Measurements from ENCODE around the gene GON4L.
"Not testable (repeated sequence)": the region's sequence is repeated elsewhere in the genome, so short reads cannot be mapped to it uniquely, and the experiment has no call there.

The GON4L gene

GRCh38 chr1:155747586-155747985 is 109.4 kb downstream of the GON4L start:
- FAIRE-seq; DNase-seq (ENCODE audit: low spot score): not testable (repeated sequence)

GRCh38 chr1:155745284-155746228 is 111.5 kb downstream of the GON4L start:
- FAIRE-seq (peak; percentile 74), DNase-seq (ENCODE audit: low spot score) (peak; percentile 87)

- DNase-seq (ENCODE audit: low spot score) (no peak), FAIRE-seq (no peak)
Observed at GRCh38 chr1:155744711-155745283, 112.2 kb downstream of the GON4L start.

- FAIRE-seq (no peak), DNase-seq (ENCODE audit: low spot score) (no peak)
Observed at GRCh38 chr1:155741908-155742307, 115.1 kb downstream of the GON4L start.

- FAIRE-seq, result no peak
- DNase-seq (ENCODE audit: low spot score), result no peak
Observed at GRCh38 chr1:155740995-155741394, 116.0 kb downstream of the GON4L start.

GRCh38 chr1:155729031-155729898 is 127.7 kb downstream of the GON4L start:
- DNase-seq (ENCODE audit: low spot score) (peak; percentile 23), FAIRE-seq (no peak)

GRCh38 chr1:155725142-155725541 is 131.9 kb downstream of the GON4L start:
- DNase-seq (ENCODE audit: low spot score) (no peak), FAIRE-seq (no peak)

GRCh38 chr1:155719703-155720102 is 137.3 kb downstream of the GON4L start:
- FAIRE-seq (no peak), DNase-seq (ENCODE audit: low spot score) (no peak)

GRCh38 chr1:155718524-155719115 is 138.4 kb downstream of the GON4L start:
- DNase-seq (ENCODE audit: low spot score); FAIRE-seq: not testable (repeated sequence)

GRCh38 chr1:155717041-155717440 is 140.0 kb downstream of the GON4L start:
- FAIRE-seq (no peak), DNase-seq (ENCODE audit: low spot score) (no peak)

GRCh38 chr1:155715777-155716176 is 141.2 kb downstream of the GON4L start:
- FAIRE-seq (no peak), DNase-seq (ENCODE audit: low spot score) (no peak)

- not testable (repeated sequence) for DNase-seq (ENCODE audit: low spot score); FAIRE-seq
Observed at GRCh38 chr1:155715056-155715455, 142.0 kb downstream of the GON4L start.

GRCh38 chr1:155713075-155713474 is 143.9 kb downstream of the GON4L start:
- FAIRE-seq, result no peak
- no peak for DNase-seq (ENCODE audit: low spot score)

GRCh38 chr1:155712636-155713035 is 144.4 kb downstream of the GON4L start:
- FAIRE-seq; DNase-seq (ENCODE audit: low spot score): not testable (repeated sequence)

- DNase-seq (ENCODE audit: low spot score); FAIRE-seq: not testable (repeated sequence)
Observed at GRCh38 chr1:155711457-155711856, 145.6 kb downstream of the GON4L start.

GRCh38 chr1:155709391-155709790 is 147.6 kb downstream of the GON4L start:
- no peak for DNase-seq (ENCODE audit: low spot score)
- FAIRE-seq, result no peak

GRCh38 chr1:155706139-155706538 is 150.9 kb downstream of the GON4L start:
- FAIRE-seq (no peak), DNase-seq (ENCODE audit: low spot score) (peak; percentile 26)

- FAIRE-seq; DNase-seq (ENCODE audit: low spot score): not testable (repeated sequence)
Observed at GRCh38 chr1:155704414-155704813, 152.6 kb downstream of the GON4L start.

- no peak for DNase-seq (ENCODE audit: low spot score)
- FAIRE-seq, result no peak
Observed at GRCh38 chr1:155703216-155703615, 153.8 kb downstream of the GON4L start.

GRCh38 chr1:155701675-155702074 is 155.3 kb downstream of the GON4L start:
- not testable (repeated sequence) for DNase-seq (ENCODE audit: low spot score); FAIRE-seq
